Activated CD8-positive, alpha-beta memory T cell treated with anti-CD3 and anti-CD28 coated beads for 4 hours (primary cell): ENCODE measurements around the gene RAG1.
"Not testable (repeated sequence)": the region's sequence is repeated elsewhere in the genome, so short reads cannot be mapped to it uniquely, and the experiment has no call there.

Experiments
- DNase-seq, 2 donors: peaks; one replicate each; pipeline ENCODE4 v3.0.0-alpha.2; 2020; ENCODE audit warnings: low read depth in 2 of 2

RAG1 gene

DNA sequence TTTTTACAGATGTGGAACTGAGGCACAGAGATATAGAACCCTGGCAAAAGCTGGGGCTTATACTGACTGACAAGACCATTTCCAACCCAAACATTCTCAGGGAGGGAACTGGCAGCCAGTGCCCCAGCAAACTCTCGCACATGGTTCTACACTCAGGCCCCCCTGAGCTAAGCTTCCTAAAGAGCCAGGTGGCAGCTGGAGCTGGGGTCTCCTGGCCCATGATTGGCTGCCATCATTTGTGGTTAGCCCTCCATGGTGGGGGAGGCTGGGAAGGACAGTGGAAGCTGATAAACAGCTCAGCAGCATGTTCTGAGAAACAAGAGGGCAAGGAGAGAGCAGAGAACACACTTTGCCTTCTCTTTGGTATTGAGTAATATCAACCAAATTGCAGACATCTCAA lies at the start of gene RAG1:
TSS of gene RAG1 (plus strand) at position 314 of the 400 bp plus-strand sequence. CDS start 5,298 bp downstream, outside the sequence.
- no peak for DNase-seq

DNA sequence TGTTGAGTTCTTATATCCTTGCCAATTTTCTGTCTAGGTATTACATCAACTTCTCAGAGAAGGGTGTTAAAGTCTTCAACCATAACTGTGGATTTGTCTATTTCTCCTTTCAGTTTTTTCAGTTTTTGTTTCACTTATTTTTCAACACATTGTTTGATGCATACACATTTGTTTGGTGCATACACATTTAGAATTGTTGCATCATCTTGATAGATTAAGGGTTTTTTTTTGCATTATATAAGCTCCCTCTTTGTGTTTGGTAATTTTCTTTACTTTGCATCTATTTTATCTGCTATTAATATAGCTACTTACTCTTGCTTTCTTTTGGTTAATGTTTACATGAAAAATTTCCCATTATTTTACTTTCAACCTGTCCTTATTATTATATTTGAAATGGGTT lies 37.0 kb upstream of the RAG1 start:
- no peak for DNase-seq

DNA sequence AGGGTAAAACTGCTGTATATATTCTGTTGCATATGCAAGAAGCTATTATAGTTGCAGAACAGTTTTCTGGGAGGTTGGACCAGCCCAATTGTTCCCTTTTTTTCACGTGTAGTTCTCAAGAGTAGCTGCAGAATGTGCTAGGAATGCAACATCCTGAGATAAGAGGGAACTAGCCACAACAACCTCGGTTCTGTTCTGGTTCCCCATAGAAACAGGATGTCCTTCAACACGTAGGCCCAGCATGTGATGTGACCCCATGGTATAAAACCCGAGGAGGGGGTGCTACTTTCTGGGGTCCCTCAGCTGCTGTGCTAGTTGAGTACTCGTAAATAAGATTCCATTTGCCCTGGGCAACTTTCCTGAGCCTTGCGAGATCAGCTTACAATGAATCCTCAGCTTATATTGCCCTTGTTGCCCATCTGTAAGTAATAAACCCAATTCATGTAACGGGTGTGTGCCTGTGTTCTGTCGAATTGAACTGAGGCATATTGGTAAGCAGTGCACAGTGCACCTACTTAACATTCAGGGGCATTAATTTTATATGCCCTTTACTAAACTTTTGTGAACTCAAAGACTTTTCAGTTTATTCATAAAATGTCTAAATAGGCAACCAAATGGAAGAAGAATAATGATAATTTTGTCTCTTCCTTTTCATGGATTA lies 34.7 kb upstream of the RAG1 start:
- DNase-seq, result no peak

DNA sequence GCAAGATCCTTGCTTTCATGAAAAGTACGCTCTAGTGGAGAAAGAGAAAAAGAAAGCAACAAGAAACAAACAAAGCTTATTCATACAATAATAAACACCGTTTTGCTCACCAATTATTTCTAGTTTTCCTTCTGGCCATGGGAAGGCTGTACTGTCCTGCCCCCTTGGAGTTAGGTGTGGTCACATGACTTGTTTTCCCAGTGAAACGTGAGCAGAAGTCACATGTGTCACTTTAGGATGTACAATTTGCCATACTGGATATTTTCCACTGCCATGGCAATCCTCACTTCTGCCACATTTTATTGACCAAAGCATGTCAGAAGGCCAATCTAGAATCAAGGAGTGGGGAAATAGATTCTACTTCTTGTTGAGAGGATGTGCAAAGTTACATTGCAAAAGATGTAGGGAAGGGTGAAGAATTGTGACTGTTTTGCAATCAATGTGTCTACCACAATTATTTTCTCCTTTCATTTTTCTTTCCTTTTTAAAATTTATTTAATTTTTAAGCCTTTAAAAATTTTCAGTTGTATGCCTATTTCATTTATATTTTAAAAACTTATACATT lies 33.4 kb upstream of the RAG1 start:
- DNase-seq, result no peak

DNA sequence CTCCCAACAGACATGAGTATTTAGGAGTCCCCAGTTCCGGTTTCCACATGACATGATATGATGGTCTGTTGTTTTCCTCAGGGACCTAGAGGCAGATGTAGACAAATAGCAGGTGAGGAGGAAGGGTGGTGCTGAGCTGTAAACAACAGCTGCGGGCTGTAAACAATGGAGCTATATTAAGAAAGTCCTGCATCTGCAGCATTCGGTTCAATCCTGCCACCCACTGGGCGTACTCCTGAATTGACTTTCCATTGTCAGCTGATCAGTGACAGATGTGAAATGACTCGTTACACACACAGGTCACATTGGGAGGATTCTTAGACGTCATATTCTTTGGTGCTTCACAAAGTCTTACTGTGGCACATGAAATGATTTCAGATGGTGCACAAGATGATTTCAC lies 26.8 kb upstream of the RAG1 start:
- no peak for DNase-seq

DNA sequence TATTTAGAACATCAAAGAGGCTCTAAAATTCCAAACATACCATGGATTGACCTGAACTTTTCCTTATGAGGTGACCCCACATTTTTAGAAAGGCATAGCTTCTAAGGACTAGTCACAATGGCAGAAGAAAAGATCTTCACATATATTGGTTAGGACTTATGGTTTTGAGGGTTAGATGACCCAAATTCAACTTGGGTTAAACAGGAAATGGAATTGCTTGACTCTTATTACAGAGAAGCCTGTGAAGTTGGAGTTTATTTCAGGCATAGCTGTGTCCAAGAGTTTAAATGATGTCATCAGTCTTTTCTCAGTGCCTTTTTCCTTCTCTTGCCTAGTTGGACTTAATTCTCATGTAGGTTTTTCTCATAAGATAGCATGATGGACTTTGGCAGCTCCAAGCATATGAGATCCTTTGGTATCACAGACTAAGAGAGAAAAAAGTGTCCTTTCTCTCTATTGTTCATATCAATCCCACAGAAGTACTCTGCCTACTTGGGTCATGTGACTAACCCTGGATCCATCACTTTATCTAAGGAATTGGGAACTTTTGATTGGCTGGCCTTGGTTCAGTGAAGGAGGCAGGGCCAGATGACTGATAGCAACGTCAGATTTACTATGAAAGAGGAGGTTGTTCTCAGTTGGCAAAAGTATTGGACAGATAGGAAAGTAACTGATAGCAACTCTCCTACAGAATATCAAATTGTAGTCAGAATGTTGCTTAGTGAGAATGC lies 17.3 kb upstream of the RAG1 start:
- no peak for DNase-seq

DNA sequence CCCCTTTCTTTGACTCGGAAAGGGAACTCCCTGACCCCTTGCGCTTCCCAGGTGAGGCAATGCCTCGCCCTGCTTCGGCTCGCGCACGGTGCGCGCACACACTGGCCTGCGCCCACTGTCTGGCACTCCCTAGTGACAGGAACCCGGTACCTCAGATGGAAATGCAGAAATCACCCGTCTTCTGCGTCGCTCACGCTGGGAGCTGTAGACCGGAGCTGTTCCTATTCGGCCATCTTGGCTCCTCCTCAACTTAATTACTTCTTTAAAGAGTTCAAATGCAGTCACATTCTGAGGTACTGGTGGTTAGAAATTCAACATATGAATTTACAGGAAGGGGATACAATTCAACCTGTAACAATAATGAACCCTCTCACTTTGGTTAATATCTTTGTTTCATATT lies 10.4 kb upstream of the RAG1 start:
- not testable (repeated sequence) for DNase-seq

DNA sequence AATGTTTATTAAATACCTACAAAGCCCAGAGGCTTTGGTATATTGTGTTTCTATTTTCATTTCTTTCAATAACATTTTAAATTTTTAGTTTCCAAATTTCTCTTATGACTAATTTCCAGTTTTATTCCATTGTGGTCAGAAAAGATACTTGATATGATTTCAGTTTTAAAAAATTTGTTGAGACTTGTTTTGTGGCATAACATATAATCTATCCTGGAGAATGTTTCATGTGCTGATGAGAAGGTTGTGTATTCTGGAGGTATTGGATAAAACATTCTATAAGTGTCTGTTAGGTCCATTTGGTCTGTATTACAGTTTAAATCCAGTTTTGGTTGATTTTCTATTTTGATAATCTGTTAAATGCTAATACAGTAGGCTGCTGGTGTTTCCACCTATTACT lies 9.8 kb upstream of the RAG1 start:
- no peak for DNase-seq

DNA sequence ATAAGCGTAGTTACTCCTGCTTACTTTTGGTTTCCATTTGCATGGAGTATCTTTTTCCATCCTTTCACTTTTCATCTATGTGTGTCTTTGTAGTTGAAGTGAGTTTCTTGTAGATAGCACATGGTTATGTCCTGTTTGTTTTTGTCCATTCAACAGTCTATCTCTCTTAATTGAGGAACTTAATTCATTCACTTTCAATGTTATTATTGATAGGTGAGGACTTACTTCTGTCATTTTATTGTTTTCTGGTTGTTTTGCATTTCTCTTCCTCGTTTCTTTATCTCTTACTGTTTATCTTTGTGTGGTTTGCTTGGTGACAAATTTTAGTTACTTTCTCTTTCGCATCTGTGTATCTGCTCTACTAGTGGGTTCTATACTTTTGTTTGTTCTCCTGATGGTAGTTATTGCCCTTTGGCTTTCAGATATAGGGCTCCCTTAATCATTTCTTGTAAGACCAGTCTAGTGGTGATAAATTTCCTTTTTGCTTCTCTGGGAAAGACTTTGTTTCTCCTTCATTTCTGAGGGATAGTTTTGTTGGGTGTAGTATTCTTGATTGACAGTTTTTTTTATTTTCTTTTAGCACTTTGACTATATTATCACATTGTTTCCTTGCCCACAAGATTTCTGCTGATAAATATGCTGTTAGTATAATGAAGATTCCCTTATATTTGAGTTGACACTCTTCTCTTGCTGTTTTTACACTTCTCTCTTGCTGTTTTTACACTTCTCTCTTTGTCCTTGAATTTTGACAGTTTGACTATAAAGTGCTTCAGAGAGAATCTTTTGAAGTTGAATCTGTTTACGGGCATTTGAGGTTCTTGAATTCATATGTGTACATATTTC lies 9.0 kb upstream of the RAG1 start:
- DNase-seq, result no peak

DNA sequence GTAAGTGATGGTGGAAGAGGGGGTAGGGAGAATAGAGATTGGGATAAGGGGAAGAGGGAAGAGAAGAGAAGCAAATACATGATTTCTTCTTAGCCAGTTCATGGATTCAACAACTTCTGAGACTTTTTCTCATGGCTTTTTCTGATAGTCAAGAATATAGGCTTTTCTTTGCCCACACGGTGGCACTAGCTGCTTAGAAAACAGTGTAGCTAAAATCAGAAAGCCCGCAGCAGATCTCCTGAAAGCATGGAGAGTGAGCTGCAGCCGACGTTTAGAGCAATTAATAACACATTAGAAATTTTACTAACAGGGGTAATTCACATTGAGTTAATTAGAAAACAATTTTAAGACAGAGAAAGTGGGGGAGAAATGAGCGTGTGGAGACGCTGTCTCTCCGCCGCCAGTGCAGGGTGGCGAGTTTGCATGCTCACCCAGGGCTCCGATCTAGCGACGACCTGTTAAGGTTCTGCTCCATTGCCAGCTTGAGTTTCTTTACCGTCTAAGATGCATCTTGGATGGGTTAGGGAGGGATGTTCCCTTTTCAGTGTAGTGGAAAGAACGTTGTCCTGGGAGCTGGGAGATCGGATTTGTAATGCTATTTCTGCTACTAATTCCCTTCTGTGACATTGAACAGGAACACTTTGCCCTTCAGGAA lies 3.3 kb upstream of the RAG1 start:
- DNase-seq, result peak in 1 of 2 donors; percentile 6

DNA sequence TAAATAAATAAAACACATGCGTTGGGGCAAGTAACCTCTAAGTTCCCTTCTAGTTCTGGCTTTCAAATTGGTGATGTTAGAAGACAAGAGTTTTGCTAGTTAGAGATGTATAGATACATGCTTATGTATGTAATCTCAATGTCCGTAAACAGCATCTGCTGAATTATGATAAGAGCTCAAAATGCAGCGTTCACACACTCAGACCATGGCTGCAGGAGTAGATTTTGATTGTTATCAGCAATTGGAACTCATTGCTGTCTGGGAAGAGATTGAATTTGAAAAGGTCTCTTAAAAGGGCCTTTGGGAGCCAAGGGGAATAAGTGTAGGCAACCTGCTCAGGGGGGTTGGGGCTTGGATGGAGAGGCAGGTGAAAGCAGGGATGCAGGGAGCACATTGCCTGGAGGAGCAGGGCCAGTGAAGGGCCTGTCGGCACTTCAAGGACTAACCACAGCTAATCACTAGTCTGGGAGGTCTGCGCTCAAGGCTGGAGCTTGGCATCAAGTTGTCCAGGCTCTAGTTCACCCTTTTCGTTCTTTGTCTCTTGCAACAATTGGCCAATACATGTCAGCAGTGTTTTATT lies 2.7 kb upstream of the RAG1 start:
- no peak for DNase-seq

DNA sequence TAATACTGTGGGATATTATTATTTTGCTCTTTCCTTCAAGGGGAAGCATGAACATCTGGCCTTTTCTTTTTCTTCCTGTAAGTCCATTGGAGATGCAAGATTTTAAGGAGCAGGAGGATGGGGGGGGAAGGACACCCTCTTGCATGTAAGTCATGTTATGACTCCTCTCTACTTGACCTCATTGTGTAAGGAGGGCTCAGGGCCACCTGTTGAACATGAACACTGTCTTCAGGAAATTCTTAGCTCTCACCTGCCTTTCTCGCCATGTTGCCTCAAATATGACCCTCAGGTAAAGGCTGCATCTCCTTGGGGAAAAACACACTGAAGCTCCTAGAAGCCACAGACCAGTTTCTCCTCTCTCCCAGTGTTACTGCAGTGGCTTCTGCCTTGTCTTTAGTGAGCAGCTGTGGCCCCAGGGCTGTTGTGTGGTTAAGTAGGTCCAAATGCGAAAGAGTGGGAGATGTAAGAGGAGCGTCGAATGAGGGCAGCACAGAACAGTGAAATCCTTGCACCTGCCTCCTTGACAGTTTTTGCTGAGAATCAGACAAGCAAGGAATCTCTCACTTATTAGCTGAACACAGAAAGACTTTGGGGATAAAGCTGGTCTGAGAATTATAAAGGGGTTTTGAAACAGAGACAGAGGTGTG lies 1.3 kb upstream of the RAG1 start:
- DNase-seq, result no peak

DNA sequence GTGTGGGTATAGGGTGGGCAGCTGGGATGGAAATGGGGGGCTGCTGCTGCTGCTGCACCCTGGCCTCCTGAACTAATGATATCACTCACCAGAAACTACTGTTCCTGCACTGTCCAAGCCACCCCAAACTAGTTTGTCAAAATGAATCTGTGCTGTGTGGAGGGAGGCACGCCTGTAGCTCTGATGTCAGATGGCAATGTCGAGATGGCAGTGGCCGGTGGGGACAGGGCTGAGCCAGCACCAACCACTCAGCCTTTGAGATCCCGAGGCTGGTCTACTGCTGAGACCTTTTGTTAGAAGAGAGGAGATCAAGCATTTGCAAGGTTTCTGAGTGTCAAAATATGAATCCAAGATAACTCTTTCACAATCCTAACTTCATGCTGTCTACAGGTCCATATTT lies 1.3 kb downstream of the RAG1 start:
- no peak for DNase-seq

DNA sequence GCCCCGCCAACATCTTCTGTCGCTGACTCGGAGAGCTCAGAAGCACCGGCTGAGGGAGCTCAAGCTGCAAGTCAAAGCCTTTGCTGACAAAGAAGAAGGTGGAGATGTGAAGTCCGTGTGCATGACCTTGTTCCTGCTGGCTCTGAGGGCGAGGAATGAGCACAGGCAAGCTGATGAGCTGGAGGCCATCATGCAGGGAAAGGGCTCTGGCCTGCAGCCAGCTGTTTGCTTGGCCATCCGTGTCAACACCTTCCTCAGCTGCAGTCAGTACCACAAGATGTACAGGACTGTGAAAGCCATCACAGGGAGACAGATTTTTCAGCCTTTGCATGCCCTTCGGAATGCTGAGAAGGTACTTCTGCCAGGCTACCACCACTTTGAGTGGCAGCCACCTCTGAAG lies 6.7 kb downstream of the RAG1 start:
- no peak for DNase-seq

DNA sequence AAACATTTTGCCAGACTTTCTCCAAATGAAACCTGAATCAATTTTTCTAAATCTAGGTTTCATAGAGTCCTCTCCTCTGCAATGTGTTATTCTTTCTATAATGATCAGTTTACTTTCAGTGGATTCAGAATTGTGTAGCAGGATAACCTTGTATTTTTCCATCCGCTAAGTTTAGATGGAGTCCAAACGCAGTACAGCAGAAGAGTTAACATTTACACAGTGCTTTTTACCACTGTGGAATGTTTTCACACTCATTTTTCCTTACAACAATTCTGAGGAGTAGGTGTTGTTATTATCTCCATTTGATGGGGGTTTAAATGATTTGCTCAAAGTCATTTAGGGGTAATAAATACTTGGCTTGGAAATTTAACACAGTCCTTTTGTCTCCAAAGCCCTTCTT lies 9.6 kb downstream of the RAG1 start:
- DNase-seq, result no peak

DNA sequence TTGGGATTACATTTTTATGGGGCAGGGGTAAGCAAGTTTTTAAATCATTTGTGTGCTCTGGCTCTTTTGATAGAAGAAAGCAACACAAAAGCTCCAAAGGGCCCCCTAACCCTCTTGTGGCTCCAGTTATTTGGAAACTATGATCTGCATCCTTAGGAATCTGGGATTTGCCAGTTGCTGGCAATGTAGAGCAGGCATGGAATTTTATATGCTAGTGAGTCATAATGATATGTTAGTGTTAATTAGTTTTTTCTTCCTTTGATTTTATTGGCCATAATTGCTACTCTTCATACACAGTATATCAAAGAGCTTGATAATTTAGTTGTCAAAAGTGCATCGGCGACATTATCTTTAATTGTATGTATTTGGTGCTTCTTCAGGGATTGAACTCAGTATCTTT lies 10.1 kb downstream of the RAG1 start:
- DNase-seq, result no peak

DNA sequence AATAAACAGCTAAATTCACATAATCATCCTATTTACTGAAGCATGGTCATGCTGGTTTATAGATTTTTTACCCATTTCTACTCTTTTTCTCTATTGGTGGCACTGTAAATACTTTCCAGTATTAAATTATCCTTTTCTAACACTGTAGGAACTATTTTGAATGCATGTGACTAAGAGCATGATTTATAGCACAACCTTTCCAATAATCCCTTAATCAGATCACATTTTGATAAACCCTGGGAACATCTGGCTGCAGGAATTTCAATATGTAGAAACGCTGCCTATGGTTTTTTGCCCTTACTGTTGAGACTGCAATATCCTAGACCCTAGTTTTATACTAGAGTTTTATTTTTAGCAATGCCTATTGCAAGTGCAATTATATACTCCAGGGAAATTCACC lies 10.7 kb downstream of the RAG1 start:
- no peak for DNase-seq

DNA sequence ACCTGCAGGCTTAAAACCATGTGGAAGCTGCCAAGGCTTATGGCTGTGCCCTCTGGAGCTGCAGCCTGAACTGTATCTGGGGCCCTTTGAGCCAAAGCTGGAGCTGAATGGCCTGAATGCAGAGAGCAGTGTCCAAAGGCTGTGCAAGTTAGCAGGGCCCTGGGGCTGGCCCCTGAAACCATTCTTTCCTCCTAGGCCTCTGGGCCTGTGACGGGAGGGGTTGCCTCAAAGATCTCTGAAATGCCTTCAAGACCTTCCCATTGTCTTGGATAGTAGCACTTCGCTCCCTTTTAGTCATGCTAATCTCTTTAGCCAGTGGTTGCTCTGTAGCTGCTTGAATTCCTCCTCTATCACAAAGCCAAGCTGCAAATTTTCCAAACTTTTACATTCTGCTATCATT lies 13.7 kb downstream of the RAG1 start:
- no peak for DNase-seq

DNA sequence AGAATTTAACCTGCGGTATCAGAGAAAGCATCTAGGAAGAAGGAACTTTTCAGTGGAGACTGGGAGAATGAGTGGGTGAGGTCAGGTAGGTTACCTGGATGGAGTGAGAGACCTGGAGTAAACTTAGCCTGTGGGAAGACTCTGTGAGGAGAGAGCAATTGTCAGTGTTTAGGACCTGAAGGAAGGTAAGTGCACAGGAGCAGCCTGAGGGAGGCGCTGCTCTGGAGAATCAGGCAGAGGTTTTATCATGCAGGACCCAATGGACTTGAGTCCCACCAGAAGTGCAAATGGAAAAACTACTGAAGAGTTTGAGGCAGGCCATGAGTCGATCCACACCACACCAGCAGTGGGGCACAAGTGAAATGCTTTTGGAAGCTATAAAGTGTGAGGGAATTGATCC lies 15.9 kb downstream of the RAG1 start:
- no peak for DNase-seq

DNA sequence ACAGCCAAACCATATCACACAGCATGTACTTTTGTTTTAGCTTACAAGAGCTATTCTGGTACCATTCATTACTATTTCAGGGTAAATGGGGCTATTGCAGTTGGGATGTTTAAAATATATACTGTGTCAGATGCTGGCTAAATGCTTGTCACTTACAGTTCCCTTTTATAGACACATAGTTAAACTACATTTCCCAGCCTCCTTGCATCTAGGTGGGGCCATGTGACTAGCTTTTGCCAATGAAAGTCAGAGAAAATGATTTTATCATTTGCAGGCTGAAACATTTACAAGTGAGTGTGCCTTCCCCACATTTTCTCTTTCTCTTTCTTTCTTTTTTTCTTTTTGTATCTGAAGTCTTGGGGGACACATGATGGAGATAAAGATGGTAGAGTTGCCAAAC lies 18.7 kb downstream of the RAG1 start:
- DNase-seq, result no peak

DNA sequence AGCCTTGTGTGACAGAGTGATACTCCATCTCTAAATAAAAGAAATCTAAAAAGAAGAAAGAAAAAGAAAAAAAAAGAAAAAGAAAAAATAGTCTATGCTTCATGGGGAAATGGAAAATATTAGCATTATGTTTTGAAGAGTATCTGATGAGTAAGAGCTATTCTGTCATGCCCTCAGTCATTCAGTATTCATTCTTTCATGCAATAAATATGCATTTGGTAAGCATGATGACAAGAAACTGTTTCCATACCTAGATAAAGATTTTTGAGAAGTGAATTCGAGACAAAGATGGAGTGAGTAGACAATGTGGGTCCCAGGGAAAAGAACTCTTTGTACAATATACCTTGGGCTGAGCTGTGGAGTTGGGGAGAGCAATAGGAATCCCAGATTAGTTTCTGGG lies 20.3 kb downstream of the RAG1 start:
- no peak for DNase-seq
